Fibroblast of lung (primary cell): ENCODE results near the gene WDR93.

Source experiments
- EZH2 ChIP-seq: IDR thresholded peaks from 2 replicates; pipeline ENCODE4 v1.5.1; 2012; ENCODE audit warnings: low read length, control low read depth, mild to moderate bottlenecking; ENCODE audit errors: missing control alignments
- TF ChIP-seq, protein P1 (sequence below), 2 donors: IDR thresholded peaks in 1 of 2; conservative IDR thresholded peaks in 1 of 2; 1 replicate in 1 of 2; 2 replicates in 1 of 2; pipeline ENCODE4 v1.5.1; 2011 to 2012; ENCODE audit warnings: low read length in 2 of 2, control low read depth in 1 of 2, inconsistent platforms in 1 of 2, low read depth in 1 of 2, mild to moderate bottlenecking in 1 of 2

DNA sequence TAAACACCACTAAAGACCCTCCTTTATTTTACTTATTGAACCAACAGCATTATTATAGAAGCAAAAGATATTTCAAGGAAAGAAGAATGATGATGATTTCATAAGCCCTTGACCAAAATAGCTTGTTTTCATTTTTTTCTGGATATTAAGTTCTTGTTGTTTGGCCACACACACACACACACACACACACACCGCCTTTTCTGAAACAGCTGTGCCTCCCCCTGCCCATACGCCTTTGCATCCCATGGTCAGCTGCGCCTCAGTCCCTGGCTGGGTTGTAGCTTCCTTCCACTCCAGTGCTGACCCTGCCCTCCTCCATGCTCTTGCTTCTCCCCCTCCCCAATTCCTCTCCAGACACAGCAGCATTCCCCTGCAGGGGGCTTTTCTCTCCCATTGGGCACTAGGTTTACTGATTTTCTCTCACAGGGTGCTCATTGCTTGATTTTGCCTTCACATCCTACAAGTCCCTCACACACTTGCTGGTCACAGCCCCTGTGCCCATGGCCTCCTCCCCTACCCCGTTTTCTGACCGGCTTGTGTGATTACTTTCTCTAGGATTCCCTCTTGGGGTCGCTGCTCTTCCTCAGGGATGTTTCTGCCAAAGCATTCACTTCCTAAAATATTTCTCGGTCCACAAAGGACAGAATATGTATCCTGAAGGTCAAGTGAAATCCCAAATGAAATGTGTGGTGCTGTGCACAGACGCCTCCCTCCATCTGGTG is 42.0 kb downstream of the WDR93 start:
- TF ChIP-seq, protein P1, sequence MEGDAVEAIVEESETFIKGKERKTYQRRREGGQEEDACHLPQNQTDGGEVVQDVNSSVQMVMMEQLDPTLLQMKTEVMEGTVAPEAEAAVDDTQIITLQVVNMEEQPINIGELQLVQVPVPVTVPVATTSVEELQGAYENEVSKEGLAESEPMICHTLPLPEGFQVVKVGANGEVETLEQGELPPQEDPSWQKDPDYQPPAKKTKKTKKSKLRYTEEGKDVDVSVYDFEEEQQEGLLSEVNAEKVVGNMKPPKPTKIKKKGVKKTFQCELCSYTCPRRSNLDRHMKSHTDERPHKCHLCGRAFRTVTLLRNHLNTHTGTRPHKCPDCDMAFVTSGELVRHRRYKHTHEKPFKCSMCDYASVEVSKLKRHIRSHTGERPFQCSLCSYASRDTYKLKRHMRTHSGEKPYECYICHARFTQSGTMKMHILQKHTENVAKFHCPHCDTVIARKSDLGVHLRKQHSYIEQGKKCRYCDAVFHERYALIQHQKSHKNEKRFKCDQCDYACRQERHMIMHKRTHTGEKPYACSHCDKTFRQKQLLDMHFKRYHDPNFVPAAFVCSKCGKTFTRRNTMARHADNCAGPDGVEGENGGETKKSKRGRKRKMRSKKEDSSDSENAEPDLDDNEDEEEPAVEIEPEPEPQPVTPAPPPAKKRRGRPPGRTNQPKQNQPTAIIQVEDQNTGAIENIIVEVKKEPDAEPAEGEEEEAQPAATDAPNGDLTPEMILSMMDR (conservative IDR thresholded peaks at IDR 0.05 in 1 of 2, IDR thresholded peaks at IDR 0.05 in 1 of 2; ENCODE audit: low read depth in 1 of 2, low read length in 2 of 2) = no peak
- TF ChIP-seq EZH2 = no peak
